Activated CD4-positive, alpha-beta T cell treated with anti-CD3 and anti-CD28 coated beads, Interleukin-10, Interleukin-2, amounts not matched to agents 100 ng/mL and 50 ng/mL, durations not matched to agents 16 hours and 8 hours (primary cell): ENCODE data around the gene MED12L.

ENCODE experiments used
- DNase-seq: peaks from one replicate; pipeline ENCODE4 v3.0.0-alpha.2; 2020

Gene MED12L

GRCh38 chr3:151432616-151433372, 347.3 kb downstream of the MED12L start:
- DNase-seq, result no peak

GRCh38 chr3:151434151-151434890, 348.9 kb downstream of the MED12L start:
- DNase-seq, result no peak

- no peak for DNase-seq
Observed at GRCh38 chr3:151436675-151437446, 351.4 kb downstream of the MED12L start.

- DNase-seq, result no peak
Observed at GRCh38 chr3:151437906-151438305, 352.4 kb downstream of the MED12L start.

GRCh38 chr3:151439652-151440125, 354.2 kb downstream of the MED12L start:
- peak; percentile 47 for DNase-seq

GRCh38 chr3:151440940-151441339, 355.5 kb downstream of the MED12L start:
- DNase-seq, result no peak

- no peak for DNase-seq
Observed at GRCh38 chr3:151443583-151443982, 358.1 kb downstream of the MED12L start.

- DNase-seq, result no peak
Observed at GRCh38 chr3:151445273-151446001, 360.0 kb downstream of the MED12L start.

- no peak for DNase-seq
Observed at GRCh38 chr3:151446002-151446340, 360.5 kb downstream of the MED12L start.

GRCh38 chr3:151452368-151452767, 366.9 kb downstream of the MED12L start:
- no peak for DNase-seq

- no peak for DNase-seq
Observed at GRCh38 chr3:151452841-151453240, 367.4 kb downstream of the MED12L start.

- no peak for DNase-seq
Observed at GRCh38 chr3:151456065-151456464, 370.6 kb downstream of the MED12L start.

- DNase-seq, result no peak
Observed at GRCh38 chr3:151459358-151459757, 373.9 kb downstream of the MED12L start.

- no peak for DNase-seq
Observed at GRCh38 chr3:151460228-151460627, 374.8 kb downstream of the MED12L start.

GRCh38 chr3:151460774-151461450, 375.4 kb downstream of the MED12L start, which contains the start of gene IGSF10:
Gene IGSF10, minus strand, starts transcription at chr3:151461061. Its CDS starts 2,352 bp downstream, at chr3:151458709.
- DNase-seq, result no peak

- DNase-seq, result no peak
Observed at GRCh38 chr3:151462278-151462780, 376.9 kb downstream of the MED12L start.

GRCh38 chr3:151462991-151463390, 377.5 kb downstream of the MED12L start:
- no peak for DNase-seq

GRCh38 chr3:151467069-151467468, 381.6 kb downstream of the MED12L start:
- no peak for DNase-seq

GRCh38 chr3:151468284-151468917, 382.9 kb downstream of the MED12L start:
- DNase-seq, result peak; percentile 66

- DNase-seq, result no peak
Observed at GRCh38 chr3:151476344-151477018, 391.0 kb downstream of the MED12L start.
